Measurements from ENCODE around the gene SNRPN. TPM values are rescaled to one million over a fixed set of nuclear protein-coding genes. Genes with fewer than 3 reads are reported as not detected.
"Not testable (repeated sequence)": the region's sequence is repeated elsewhere in the genome, so short reads cannot be mapped to it uniquely, and the experiment has no call there.

SNRPN gene
- total RNA-seq, 1 donor = 117 TPM

GRCh38 chr15:24924153-24924552 is 30.6 kb upstream of the SNRPN start:
- no peaks in the 10 kb centered on the region for H3K36me3 ChIP-seq (ENCODE audit: insufficient read depth, low read length)
- DNase-seq (ENCODE audit: insufficient read length, low spot score, missing footprints) = no peak

GRCh38 chr15:24924621-24925020 is 30.2 kb upstream of the SNRPN start:
- Histone ChIP-seq H3K9me3 (ENCODE audit: low read depth, low read length) (no peaks in the 10 kb centered on the region), H4K20me1 (ENCODE audit: insufficient read depth, low read length) (no peaks in the 10 kb centered on the region), H3K36me3 (ENCODE audit: insufficient read depth, low read length) (no peaks in the 10 kb centered on the region), H3K4me1 (ENCODE audit: insufficient read depth, low read length) (no peaks in the 10 kb centered on the region), H3K27me3 (ENCODE audit: insufficient read depth, low read length) (no peaks in the 10 kb centered on the region), H3K79me2 (ENCODE audit: insufficient read depth, low read length) (no peaks in the 10 kb centered on the region), H3K27ac (ENCODE audit: low read depth, low read length) (no peak overlapping the region), H2AFZ (ENCODE audit: low read length) (no peak overlapping the region), H3K4me2 (ENCODE audit: insufficient read depth, low read length) (no peak overlapping the region), H3K4me3 (ENCODE audit: insufficient read depth, low read length) (no peak overlapping the region)
- TF ChIP-seq CTCF (IDR thresholded peaks at IDR 0.05; ENCODE audit: extremely low read depth, low read depth, low read length) = no peak
- DNase-seq (ENCODE audit: insufficient read length, low spot score, missing footprints) = no peak

More at GRCh38 chr15:24924153-24924552, 30.6 kb upstream of the SNRPN start:
- H4K20me1 ChIP-seq (ENCODE audit: insufficient read depth, low read length) = no peaks in the 10 kb centered on the region
- no peak for TF ChIP-seq CTCF (IDR thresholded peaks at IDR 0.05; ENCODE audit: extremely low read depth, low read depth, low read length)
- H3K4me3 ChIP-seq (ENCODE audit: insufficient read depth, low read length) = no peak overlapping the region
- no peaks in the 10 kb centered on the region for H3K4me1 ChIP-seq (ENCODE audit: insufficient read depth, low read length)
- H3K27ac ChIP-seq (ENCODE audit: low read depth, low read length) = no peak overlapping the region
- no peak overlapping the region for H3K4me2 ChIP-seq (ENCODE audit: insufficient read depth, low read length)
- H3K9me3 ChIP-seq (ENCODE audit: low read depth, low read length) = no peaks in the 10 kb centered on the region
- H2AFZ ChIP-seq (ENCODE audit: low read length) = no peak overlapping the region
- no peaks in the 10 kb centered on the region for H3K79me2 ChIP-seq (ENCODE audit: insufficient read depth, low read length)
- no peaks in the 10 kb centered on the region for H3K27me3 ChIP-seq (ENCODE audit: insufficient read depth, low read length)

- not testable (repeated sequence) for DNase-seq (ENCODE audit: insufficient read length, low spot score, missing footprints); H4K20me1 ChIP-seq (ENCODE audit: insufficient read depth, low read length); H2AFZ ChIP-seq (ENCODE audit: low read length); H3K79me2 ChIP-seq (ENCODE audit: insufficient read depth, low read length); H3K4me1 ChIP-seq (ENCODE audit: insufficient read depth, low read length); H3K27ac ChIP-seq (ENCODE audit: low read depth, low read length); H3K4me3 ChIP-seq (ENCODE audit: insufficient read depth, low read length); H3K9me3 ChIP-seq (ENCODE audit: low read depth, low read length); H3K4me2 ChIP-seq (ENCODE audit: insufficient read depth, low read length); H3K36me3 ChIP-seq (ENCODE audit: insufficient read depth, low read length); H3K27me3 ChIP-seq (ENCODE audit: insufficient read depth, low read length)
These were observed 22.7 kb upstream of the SNRPN start for GRCh38 chr15:24931874-24932732.

- no peak for TF ChIP-seq CTCF (IDR thresholded peaks at IDR 0.05; ENCODE audit: extremely low read depth, low read depth, low read length)
These were observed 21.1 kb upstream of the SNRPN start for GRCh38 chr15:24933716-24934115.

GRCh38 chr15:24938224-24938623 is 16.6 kb upstream of the SNRPN start:
- H3K4me3 ChIP-seq (ENCODE audit: insufficient read depth, low read length); H2AFZ ChIP-seq (ENCODE audit: low read length); H3K4me2 ChIP-seq (ENCODE audit: insufficient read depth, low read length); H3K4me1 ChIP-seq (ENCODE audit: insufficient read depth, low read length); H3K36me3 ChIP-seq (ENCODE audit: insufficient read depth, low read length); H3K79me2 ChIP-seq (ENCODE audit: insufficient read depth, low read length); H3K27ac ChIP-seq (ENCODE audit: low read depth, low read length); DNase-seq (ENCODE audit: insufficient read length, low spot score, missing footprints); H3K9me3 ChIP-seq (ENCODE audit: low read depth, low read length); H4K20me1 ChIP-seq (ENCODE audit: insufficient read depth, low read length); H3K27me3 ChIP-seq (ENCODE audit: insufficient read depth, low read length): not testable (repeated sequence)

More at GRCh38 chr15:24933716-24934115, 21.1 kb upstream of the SNRPN start:
- no peaks in the 10 kb centered on the region for H3K9me3 ChIP-seq (ENCODE audit: low read depth, low read length)
- no peaks in the 10 kb centered on the region for H3K79me2 ChIP-seq (ENCODE audit: insufficient read depth, low read length)
- no peak for DNase-seq (ENCODE audit: insufficient read length, low spot score, missing footprints)
- H3K27me3 ChIP-seq (ENCODE audit: insufficient read depth, low read length) = no peaks in the 10 kb centered on the region
- no peak overlapping the region for H3K4me2 ChIP-seq (ENCODE audit: insufficient read depth, low read length)
- H3K4me3 ChIP-seq (ENCODE audit: insufficient read depth, low read length) = no peak overlapping the region
- no peak overlapping the region for H2AFZ ChIP-seq (ENCODE audit: low read length)
- no peak overlapping the region for H3K27ac ChIP-seq (ENCODE audit: low read depth, low read length)
- no peaks in the 10 kb centered on the region for H3K4me1 ChIP-seq (ENCODE audit: insufficient read depth, low read length)
- H4K20me1 ChIP-seq (ENCODE audit: insufficient read depth, low read length) = no peaks in the 10 kb centered on the region
- H3K36me3 ChIP-seq (ENCODE audit: insufficient read depth, low read length) = no peaks in the 10 kb centered on the region
